ENCODE results near the gene SEC24D.

Gene SEC24D

DNA sequence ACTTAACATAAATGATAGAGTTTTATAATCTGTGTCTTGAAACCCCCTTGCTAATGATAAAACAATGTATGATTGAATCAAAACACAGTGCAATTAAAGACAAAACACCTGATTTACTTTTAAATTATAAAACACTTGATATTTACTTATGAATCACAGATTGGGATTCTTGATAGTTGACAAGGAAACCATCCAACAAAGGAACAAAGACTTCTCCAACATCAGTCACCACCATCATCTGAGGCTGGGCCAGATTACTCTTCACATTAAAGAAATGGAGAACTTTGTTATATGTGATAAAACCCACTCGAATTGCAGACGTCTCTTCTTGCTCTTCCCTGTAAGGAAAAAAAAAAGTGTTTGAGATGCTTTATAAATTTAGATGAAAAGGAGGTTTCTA, 83.4 kb downstream of the SEC24D start:
- no peak for DNase-seq (ENCODE audit: low read depth in 3 of 3)

DNA sequence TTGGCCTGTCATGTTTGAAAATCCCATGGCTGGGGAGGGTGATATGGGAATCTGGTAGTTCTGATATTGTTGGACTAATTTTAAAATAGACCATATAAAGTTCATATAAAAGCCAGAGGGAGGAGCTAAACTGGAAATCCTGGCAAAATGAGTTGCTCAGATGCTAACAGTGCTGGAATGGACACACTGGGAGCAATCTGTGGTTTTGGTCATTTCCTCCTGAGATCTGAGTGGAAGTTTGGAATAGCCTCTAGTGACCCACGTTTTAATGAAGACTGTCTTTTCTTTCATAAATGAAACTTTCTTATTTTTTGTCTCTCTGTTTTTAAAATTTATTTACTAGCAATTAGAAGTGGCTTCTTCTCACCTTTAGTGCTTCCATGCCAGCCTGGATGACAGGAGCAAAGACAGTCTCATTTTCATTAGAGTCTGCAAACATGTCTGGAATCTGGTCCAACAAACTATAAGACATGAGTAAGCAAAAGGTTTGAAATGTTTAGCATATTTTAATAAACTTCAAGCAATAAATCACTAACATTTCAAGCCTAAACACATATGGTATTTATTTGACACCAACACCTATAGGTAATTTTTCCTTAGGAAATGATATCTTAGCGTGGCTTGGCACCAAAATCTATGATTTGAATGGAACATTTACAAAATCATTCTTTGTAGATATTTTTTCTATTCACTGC, 84.2 kb downstream of the SEC24D start:
- no peak for DNase-seq (ENCODE audit: low read depth in 3 of 3)

DNA sequence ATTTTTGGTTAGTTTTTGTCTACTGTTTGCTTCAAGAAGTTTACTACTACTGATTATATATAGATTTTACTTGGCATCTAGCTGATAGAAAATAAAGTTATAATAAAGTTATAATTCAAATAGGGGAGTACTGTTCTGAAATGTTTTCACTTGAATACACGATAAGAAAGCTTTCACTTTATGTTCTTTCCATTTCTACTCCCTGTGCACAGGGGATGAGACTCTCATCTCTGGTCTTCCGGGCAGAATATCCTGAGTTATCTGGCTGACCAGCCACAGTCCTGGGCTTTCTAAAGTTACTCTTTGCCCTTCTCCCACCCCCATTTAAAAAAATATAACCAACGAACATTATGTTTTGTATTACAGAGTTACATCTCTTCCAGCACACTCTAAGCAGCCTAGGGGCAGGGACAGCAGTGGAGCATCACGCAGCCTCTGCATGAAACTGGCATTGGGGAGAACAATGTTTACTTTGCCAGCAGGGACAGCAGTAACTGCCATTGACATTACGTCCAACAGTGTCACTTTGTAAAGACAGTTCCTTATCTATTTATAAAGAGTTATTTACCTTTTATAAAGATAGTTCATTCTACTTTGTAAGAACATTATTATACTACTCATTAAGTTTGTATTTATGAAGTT, 86.5 kb downstream of the SEC24D start:
- DNase-seq (ENCODE audit: low read depth in 3 of 3): no peak

DNA sequence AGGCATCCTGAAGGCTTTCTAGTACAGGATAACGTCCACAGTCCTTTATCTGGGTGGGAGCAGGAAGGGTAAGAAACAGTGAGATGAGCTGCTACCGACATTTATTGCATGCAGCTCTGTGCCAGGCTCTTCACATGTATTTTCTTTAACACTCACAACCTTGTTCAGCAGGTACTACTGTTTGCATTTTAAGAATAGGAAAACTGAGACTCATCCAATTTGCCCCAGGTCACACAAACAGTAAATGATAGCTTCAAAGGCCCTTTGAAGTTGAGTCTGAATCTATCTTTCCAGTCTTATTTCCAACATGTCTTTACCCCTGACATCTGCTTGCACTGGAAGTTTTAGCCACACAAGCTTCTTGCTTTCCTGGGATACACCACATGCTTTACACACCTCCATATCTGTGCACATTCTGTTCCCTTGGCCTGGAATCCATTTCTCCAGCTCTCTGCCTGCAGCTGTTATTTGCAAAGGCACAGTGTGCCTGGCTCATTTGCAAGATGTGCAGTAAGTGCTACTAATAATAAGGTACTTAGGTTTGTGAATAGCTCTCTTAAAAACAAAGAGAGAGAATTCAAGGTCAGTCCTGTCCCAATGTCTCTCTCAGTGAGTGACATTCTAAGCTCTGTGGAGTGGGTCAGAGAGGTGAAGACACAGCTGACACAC, 89.5 kb downstream of the SEC24D start:
- DNase-seq (ENCODE audit: low read depth in 3 of 3): no peak

DNA sequence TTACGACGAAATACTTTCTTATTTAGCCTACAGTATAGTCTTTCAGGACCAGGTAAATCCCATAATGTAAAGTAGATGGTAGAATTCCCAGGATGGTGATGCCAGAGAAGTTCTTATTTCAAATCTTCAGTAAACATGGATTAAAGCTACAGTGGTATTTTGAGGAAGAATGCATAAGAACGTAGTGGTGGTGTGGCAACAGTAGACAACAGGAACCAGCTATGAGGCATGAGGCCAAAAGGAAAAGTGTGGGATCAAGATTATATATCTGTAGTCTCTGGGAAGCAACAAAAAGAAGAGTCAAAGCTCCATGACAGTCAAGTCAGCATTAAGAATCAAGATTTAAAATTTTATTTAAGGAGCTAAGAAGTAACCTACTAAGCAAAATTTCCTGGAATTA, 90.6 kb downstream of the SEC24D start:
- no peak for DNase-seq (ENCODE audit: low read depth in 3 of 3)

DNA sequence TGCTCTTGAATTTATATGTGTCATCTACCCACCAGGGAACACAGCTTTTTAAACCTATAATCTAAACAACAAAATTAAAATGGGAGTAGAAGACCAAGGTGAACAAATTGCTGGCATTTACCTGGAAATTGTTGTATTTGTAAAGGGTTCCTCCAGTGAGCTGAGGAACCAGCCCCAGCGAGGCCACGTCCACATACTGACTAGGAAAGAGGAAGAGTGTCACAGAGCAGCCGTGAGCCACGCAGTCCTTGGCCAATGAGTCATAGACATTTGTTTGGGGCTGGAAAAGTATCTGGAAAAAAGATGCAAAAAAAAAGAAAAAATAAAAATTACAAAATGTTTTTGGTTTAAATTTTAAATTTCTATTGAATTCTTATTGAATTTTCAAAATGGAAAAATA, 92.1 kb downstream of the SEC24D start:
- no peak for DNase-seq (ENCODE audit: low read depth in 3 of 3)

DNA sequence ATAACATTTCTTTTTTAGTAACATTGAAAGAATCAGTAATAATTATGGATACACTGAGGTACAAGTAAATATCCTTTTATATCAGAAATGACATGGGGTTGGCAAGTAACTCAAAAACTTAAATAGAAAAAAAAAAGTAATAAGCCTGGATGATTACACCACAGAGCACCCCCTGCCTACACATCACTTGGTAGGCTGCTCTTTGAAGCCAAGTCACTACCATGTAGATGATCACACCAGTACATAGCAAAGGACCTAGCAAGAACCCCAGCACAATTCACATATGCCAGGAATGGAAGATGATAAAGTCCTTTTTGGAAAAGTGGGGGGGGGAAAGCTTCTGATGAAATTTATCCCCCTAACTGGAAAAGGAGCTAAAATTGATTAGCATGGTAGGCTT, 93.9 kb downstream of the SEC24D start:
- no peak for DNase-seq (ENCODE audit: low read depth in 3 of 3)

DNA sequence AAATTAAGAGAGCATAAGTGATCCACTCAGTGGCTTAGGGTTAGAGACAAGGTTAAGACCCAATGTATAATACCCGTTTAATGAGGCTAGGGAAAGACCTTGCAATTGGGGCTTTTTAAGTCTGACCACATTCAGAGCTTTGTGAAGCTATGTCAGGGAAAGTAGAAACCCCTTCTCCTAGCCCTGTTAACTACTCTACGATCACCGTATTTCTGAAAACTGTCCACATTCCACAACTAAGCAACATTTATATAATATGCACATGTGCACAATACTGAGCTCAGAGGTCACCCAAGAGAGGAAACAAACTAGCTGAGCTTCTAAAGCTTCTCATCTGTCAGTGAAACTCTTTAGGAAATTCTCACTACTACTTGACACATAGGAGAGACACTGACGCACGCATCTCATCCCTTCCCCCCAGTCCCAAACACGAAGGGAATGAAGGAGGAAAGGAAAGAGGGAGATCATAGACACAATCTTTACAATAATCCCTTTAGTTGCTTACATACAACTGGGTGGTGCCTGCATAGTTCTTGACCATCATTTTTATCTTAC, 94.5 kb downstream of the SEC24D start:
- DNase-seq (ENCODE audit: low read depth in 3 of 3): no peak

DNA sequence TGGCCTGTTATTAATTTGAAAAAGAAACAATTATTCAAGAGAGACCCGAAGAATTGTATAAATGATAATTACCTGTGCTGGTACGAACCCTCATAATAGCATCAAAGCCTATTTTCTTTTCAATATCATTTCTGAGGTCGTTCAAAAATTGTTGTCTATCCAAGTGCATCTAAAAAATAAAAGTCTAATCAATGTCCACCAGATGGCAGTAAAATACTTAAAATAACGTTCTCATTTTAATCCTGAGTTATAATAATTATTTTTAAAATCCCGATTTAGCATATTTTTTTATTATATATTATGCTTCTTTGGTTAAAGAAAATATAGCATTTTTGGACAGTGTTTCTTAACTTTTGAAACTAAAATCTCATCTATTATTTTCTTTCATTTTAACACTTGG, 95.1 kb downstream of the SEC24D start:
- DNase-seq (ENCODE audit: low read depth in 3 of 3): no peak

DNA sequence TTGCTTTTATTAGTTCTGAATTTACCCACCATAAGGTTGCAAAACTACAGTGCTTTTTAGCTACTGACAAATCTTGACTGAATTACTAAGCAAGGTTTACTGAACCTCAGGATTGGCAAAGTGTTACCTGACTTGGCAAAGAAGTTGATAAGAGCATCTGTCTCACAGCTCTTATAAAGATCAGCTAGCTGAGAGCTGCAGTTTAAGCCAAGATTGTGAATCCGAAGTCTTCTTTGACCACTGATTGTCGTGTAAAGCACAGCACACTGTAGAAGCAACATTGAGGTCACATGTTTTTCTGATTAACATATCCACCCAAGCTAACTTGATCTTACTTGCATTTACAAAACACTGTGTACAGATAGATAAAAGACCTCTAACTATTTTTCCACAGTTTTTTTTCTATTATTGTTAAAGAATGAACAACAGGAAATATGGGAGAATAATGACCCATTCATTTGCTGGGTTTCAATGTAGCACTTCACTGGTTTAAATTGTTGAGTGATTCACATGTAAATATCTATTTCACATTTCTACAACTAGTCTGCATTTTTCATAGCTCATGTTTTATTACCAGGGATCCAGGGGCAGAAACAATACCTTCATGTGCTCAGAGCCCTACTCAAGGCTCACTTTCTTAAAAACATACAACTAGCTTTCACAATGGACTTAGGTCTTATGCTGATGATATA, 96.8 kb downstream of the SEC24D start:
- DNase-seq (ENCODE audit: low read depth in 3 of 3): no peak

DNA sequence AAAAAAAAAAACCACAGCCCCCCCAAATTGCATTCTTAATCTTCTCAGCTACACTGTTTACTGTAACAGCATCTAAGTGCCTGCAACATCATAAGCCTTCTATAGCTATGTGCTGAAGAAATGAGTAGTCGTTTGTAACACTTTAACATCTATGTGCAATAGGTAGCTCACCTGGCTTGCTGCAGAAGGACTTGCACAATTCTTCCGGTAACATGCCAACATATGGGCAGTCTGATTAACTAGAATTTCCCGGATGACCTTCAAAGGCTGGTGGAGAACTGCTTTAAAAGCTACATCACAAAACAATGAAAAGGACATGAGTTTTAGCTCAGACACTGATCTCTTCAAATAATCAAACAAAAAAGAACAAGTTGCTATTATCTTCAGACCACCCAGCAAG, 97.8 kb downstream of the SEC24D start:
- no peak for DNase-seq (ENCODE audit: low read depth in 3 of 3)

DNA sequence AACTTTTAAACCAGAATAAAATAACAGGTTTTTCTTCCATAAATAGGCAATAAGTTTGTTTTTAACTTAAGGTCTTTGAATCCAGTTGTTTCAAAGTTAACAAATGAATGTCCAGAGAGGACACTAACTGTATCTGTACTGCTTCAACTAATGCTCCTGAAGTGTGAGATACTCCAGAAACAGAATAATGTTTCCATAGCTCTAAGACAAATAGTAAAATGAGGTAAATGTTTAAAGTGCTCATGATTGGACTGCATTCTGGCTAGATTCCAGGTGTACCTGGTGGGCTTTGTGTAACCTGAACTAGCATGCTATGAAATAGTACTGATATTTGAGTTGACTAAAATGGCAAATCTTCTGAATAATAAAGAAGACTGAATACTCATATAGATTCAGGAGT, 99.0 kb downstream of the SEC24D start:
- DNase-seq (ENCODE audit: low read depth in 3 of 3): no peak

DNA sequence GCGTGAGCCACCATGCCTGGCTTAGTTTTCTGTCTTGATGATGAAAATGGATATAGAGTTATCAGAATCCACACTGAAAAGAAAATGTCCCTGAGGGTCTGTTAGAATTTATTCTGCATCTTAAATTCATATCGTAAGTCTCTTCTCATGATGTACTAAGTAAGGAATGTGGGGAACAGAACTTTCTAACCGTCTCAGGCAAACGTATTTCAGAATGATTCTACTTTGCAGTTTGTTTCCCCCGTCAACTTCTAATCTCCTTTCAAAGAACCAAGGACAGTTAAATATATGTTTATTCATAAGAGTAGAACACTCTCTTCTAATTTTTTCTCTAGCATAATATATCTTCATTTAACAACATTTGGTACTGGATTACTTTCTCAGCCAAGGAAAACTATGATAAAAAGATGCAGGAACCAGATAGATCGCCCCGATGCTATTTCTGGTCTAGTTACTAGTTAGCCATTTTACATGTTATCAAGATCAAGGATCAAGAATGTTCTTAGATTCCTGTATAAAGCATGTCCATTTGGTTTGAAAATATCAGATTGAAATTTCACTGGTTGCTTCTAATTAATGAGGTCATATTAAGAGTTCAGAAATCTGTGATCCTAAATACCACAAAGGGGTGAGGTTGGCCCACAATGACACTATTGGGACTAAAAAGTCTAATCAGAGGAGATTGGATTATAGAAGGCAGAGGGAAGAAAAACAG, 101.3 kb downstream of the SEC24D start:
- no peak for DNase-seq (ENCODE audit: low read depth in 3 of 3)

DNA sequence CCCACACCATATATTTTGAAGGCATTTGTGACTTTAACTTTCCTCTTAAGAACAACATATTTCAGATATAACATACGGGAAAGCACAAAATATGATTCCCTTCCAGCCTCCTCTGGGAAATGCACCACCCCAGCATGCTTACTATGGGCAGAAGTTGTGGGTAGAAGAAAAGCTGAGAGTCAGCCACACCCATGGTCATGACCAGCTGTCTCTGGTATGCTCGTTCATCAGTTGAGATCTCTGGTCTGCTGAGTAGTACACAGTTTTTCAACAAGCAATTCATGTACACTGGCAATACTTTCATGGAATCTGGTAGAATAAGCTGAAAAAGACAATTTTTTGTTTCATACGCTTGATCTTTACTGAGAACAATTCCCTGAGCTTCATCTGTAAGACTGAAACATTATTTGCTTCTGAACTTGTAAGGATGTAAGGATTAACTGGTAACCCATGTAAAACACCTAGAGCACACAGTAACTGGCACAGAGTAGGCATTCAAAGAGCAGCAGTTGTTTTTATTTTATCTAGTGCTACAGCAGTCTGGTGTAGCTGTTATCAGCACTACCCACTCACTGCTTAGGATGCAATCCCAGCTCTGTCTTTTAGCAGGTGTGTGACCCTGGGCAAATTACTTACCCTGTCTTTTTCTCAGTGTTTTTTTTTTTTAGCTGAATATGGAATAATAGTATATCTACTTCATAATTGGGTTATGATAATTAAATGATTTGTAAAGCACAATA, 103.2 kb downstream of the SEC24D start:
- no peak for DNase-seq (ENCODE audit: low read depth in 3 of 3)

DNA sequence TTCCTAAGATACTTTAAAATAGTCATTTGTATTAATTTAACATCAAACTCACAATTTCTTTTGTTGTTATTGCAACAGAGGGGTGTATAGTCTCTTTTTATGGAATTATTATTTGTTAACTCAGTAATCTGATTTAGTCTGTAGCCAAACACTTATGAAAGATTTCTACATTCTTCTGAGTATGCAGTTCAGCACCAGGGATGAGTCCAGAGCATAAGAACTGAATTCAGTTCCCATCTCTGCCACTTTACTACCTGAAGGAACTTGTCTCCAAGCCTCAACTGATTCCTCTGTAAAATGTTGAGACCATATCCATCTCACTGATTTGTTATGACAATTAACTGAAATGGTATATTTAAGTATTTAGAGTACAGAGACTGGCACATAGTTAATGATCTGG, 105.2 kb downstream of the SEC24D start:
- no peak for DNase-seq (ENCODE audit: low read depth in 3 of 3)

DNA sequence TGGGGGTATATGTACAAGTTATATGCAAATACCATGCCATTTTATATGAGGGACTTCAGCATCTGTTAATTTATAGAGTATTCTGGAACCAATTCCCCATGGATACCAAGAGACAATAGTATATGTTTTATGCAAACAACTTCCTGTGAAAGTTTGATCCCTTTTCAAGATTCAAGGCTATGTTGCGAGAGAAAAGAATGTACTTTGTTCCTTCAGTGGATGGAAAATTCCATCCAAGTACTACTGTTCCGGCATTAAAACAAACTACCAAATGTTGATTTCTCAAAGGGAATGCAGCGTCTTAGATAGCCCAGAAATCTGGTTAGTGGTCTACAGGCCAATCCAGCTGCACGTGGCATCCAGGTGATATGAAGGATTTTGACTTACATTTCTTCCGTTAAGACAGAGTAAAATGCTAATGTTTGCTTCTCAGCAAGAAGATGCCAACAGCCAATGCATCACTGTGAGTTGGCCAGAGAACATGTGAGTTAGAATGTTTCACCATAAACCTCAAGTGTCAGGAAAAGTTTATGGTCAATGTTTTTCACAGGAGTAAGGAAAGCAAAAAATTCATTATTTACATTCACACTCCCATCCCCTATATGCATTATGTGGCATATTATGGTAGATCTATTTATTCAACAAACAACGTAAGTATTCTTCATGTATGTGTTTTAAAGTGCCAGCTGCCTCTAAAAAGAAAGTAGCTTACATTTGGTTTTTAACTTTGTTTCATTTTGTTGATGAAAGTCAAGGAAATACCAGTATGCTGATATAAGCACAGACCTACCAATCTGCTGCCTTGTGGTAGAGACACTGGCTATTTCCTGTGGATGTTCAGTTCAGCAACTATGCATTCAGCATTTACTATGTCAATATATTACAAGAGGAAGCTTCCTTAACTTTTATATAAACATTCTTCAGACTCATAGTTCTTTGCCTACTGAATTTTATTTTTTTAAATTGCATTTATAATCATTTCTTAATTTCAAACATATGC, 106.3 kb downstream of the SEC24D start:
- no peak for DNase-seq (ENCODE audit: low read depth in 3 of 3)

DNA sequence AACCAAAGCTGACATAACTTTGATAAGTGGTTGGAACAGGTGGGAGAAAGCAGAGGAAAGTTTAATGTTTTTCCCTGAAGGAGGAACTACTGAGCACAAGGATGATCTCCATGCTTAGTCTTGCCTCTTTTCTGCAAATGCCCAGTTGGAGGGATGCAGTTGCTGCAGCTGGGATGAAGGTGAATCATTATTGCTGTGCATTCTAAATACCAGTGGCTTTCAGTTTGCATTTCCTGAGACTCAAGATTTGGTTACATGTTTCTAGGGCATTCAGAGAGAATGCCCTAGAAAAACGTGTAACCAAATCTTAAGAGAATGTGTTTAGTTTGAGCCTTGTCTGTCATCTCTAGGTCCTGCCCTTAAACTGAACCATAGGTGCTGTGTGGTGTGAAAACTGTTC, 108.6 kb downstream of the SEC24D start:
- DNase-seq (ENCODE audit: low read depth in 3 of 3): no peak

DNA sequence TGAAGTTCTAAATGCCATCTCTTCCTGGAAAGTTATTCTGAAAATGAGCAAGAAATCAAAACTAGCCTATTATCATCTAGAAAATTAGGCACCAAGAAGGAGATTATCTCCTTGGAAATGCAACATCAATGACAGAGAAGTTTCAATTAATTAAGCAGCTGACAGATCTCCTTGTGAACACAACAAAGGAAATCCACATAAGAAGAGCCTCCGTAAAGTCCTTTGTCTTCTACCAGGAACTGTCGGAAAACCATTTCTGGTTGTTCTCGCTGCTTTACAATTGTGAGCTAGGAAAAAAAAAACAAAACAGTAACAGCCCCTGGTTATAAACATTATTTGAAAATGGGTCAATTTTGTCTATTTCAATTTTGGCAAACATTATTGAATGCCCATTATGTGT, 112.6 kb downstream of the SEC24D start:
- no peak for DNase-seq (ENCODE audit: low read depth in 3 of 3)

DNA sequence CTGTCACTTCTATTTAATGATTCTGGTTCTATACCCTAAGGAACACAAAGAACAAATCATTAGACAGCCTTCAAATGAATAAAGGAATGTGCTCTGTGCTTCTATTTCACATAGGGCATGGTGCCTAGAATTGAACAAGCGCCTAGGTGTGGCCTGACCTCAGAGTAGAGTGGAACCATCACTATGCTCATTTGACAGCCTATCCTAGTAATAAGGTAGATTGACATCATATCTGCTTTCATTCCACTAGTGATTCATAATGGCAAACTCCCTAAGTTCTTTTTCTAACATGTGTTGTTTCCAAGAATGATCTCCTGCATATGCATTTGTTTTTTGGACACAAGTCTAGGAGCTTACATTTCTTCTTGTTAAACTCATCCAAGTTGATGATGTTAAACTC, 114.2 kb downstream of the SEC24D start:
- no peak for DNase-seq (ENCODE audit: low read depth in 3 of 3)
